IMR-90 (cell line): ENCODE results near the gene SYNGR4.

ENCODE experiments used
- BHLHE40 ChIP-seq: fragments of 150-350 bp; IDR thresholded peaks from 2 replicates; pipeline ENCODE4 v1.6.1; 2016; ENCODE audit warnings: mild to moderate bottlenecking, low read depth, low read length
- CEBPB ChIP-seq: IDR thresholded peaks from 2 replicates; pipeline ENCODE4 v1.6.1; 2012; ENCODE audit warnings: low read depth, low read length, improper control_type of control experiment
- CHD1 ChIP-seq: IDR thresholded peaks from 2 replicates; pipeline ENCODE4 v1.6.1; 2012; ENCODE audit warnings: low read depth, low read length, improper control_type of control experiment
- CTCF ChIP-seq: conservative IDR thresholded peaks from 2 replicates; pipeline ENCODE4 v1.5.1; 2012; ENCODE audit warnings: mild to moderate bottlenecking, low read depth, low read length, improper control_type of control experiment
- FOS ChIP-seq: fragments of 150-350 bp; IDR thresholded peaks from 2 replicates; pipeline ENCODE4 v1.6.1; 2016; ENCODE audit warnings: low read depth, low read length
- MAFK ChIP-seq: IDR thresholded peaks from 2 replicates; pipeline ENCODE4 v1.6.1; 2012; ENCODE audit warnings: low read depth, low read length, improper control_type of control experiment
- MAZ ChIP-seq: IDR thresholded peaks from 2 replicates; pipeline ENCODE4 v1.6.1; 2012; ENCODE audit warnings: low read depth, mild to moderate bottlenecking, low read length, improper control_type of control experiment, moderate library complexity, borderline replicate concordance
- MXI1 ChIP-seq: IDR thresholded peaks from 2 replicates; pipeline ENCODE4 v1.6.1; 2012; ENCODE audit warnings: low read depth, mild to moderate bottlenecking, low read length, moderate library complexity, borderline replicate concordance
- POLR2A ChIP-seq: IDR thresholded peaks from 2 replicates; pipeline ENCODE4 v1.6.1; 2012; ENCODE audit warnings: mild to moderate bottlenecking, low read depth, low read length
- RAD21 ChIP-seq: IDR thresholded peaks from 2 replicates; pipeline ENCODE4 v1.6.1; 2012; ENCODE audit warnings: low read length, improper control_type of control experiment
- RFX5 ChIP-seq: IDR thresholded peaks from 2 replicates; pipeline ENCODE4 v1.8.0; 2012; ENCODE audit warnings: low read depth, mild to moderate bottlenecking, low read length, moderate library complexity
- SMC3 ChIP-seq: fragments of 150-350 bp; IDR thresholded peaks from 2 replicates; pipeline ENCODE4 v1.6.1; 2016; ENCODE audit warnings: low read depth, mild to moderate bottlenecking, antibody characterized with exemption, low read length, moderate library complexity

GRCh38 chr19:48365602-48366001 lies 1.4 kb downstream of the SYNGR4 start:
- TF ChIP-seq CTCF (no peak), MAZ (no peak), POLR2A (no peak), RFX5 (no peak), SMC3 (no peak), RAD21 (no peak), CHD1 (no peak), MAFK (no peak), MXI1 (no peak), CEBPB (no peak), BHLHE40 (no peak), FOS (no peak)
